CD4-positive, alpha-beta T cell treated with Interleukin-4 for 1 hour (primary cell): Measurements from ENCODE around the gene LILRB2.
"Not testable (repeated sequence)": the region's sequence is repeated elsewhere in the genome, so short reads cannot be mapped to it uniquely, and the experiment has no call there.

ENCODE experiments used
- DNase-seq, 2 donors: peaks; one replicate each; pipeline ENCODE4 v3.0.0-alpha.2; 2020 to 2022

Gene LILRB2

DNA sequence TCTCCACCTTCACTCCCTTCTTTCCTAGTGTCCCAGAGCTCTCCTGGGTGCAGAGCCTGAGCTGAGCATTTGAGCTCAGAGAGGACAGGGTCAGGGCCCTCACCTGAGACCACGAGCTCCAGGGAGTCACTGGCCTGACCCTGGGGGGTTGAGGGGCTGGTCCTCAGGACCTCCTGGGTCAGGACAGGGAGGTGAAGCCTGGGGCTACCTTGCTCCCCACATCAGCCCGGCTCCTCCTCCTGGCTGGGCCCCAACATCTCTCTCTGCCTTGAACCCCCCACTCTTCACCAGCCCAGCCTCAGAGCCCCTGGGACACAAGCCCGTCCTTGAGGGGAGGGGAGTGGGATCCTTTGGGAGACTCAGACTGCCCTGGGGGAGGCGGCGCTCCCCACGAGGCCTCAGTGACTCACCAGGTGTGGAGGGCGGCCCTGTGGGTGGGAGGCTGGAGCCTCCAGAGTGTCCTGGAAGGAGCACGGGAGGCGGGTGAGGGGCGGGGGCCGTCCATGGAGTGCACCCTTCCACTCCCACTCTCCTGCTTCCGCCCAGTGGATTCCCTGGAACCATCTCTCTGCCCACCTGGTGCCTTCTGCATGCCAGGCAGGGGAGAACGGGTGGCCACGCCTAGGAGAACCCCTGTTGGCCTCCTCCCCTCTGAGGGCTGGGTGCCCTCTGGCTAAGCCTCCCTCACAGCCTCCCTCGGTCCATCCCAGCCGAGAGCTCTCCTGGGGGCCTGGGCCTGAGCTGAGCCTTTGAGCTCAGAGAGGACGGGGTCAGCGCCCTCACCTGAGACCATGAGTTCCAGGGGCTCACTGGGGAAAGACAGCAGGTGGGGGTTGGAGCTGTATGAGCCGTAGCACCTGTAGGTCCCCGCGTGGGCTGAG is 41.2 kb downstream of the LILRB2 start:
- not testable (repeated sequence) for DNase-seq

- no peak for DNase-seq
Observed at GRCh38 chr19:54233941-54234340, 47.0 kb downstream of the LILRB2 start.

DNA sequence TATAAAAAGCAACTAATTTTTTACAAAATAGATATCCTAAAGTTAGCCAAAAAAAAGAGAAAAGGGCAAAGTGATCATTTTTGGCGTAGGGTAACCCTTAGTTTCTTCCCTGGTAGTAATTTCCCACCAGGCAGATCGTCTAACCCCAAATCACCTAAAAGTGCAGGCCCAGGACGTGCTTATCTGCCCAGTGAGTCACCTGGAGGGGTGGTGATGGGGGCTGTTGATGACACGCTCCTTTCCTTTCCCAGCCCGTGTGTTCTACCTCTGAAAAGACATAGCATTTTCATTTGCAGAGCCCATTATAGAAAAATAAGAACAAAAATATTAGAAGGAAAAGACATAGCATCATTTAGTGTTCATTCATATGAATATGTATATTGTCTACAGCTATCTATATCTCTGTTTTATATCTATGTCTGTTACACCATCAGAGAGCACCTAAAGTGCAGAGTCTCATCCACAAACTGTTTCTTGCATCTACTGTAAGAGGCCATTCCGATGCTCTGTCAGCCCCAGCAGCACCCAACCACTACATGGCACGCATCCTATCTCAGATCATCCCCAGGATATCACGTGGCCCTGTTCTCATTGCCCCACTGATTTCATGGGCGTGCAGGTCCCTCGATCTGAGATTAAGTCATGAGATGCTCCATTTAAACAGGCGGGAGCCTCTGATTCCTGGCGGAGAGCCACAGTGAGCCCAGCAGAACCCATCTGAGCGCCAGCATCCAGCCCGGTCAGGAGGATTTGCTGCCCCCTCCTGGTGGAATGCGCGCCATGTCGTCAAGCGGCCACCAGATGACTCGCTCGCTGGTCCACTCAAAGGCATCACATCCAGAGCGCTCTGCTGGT is 49.6 kb downstream of the LILRB2 start:
- DNase-seq, result peak; percentile 84 to 85

DNA sequence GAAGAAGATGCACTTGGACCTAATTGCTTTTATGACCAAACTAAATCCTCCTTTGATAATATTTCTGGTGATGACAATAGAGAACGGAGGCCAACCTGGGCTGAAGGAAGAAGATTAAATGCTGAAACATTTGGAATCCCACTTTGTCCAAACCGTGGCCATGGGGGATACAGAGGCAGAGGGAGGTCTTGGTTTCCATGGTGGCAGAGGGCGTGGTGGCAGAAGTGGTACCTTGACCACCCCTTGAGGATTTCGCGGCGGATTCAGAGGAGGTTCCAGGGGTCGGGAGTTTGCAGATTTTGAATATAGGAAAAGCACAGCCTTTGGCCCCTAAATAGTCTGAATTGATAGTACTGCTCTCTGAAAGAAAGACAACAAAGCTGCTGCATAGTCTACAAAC is 50.9 kb downstream of the LILRB2 start:
- DNase-seq, result no peak

GRCh38 chr19:54229146-54229545 is 51.8 kb downstream of the LILRB2 start:
- no peak for DNase-seq

DNA sequence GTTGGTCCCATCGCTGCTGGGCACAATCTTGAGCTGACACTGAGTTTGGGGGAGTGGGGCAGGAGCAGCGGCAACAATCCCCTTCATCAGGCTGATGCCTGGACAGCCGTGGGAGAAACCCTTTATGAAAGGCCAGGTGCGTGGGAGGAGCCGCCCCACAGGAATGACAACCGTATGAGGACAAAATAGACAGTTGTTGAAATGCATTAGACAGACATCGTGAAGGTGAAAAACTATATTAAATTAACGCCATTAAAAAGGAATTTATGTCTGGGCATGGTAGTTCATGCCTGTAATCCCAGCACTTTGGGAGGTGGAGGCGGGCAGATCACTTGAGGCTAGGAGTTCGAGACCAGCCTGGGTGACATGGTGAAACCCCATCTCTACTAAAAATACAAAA is 56.3 kb downstream of the LILRB2 start:
- not testable (repeated sequence) for DNase-seq

DNA sequence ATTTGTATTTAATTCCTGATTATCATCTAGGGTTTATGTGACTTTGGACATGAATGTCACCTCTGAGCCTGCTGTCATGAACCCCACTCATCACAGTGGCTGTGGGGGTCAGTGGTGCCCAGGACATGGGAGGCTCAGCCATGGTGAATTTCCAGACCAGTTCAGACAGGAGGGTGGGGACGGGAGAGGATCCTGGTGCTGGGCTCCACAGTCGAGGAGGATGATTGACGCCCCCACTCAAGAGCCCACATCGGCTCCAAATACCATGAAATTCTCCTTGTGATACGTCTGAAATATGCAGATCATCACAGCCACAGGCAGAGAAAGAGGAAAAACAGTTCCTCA is 57.0 kb downstream of the LILRB2 start:
- not testable (repeated sequence) for DNase-seq
